GM18909 (cell line): ENCODE data around the gene SLC25A24.
"Not testable (repeated sequence)": the region's sequence is repeated elsewhere in the genome, so short reads cannot be mapped to it uniquely, and the experiment has no call there.

Experiments used
- ATAC-seq: cut with Tn5 transposase; IDR thresholded peaks from one replicate; pipeline ENCODE4 v1.9.1; 2021; ENCODE audit warnings: mild to moderate bottlenecking; ENCODE audit not compliant: unreplicated experiment, poor library complexity

Gene SLC25A24

GRCh38 chr1:108199781-108200686 lies at the start of gene SLC25A24:
SLC25A24 (minus strand) TSS chr1:108200343; CDS start chr1:108200138, 205 bp downstream.
- peak; percentile 90 for ATAC-seq

- ATAC-seq = not testable (repeated sequence)
These were observed 43.8 kb upstream of the SLC25A24 start, which contains the start of gene NBPF4 for GRCh38 chr1:108243976-108244375. NBPF4 (minus strand) TSS chr1:108244076; CDS start chr1:108243761, 315 bp downstream.

- not testable (repeated sequence) for ATAC-seq
These were observed 39.3 kb upstream of the SLC25A24 start for GRCh38 chr1:108239426-108239825.

GRCh38 chr1:108235308-108235707 lies 35.2 kb upstream of the SLC25A24 start:
- not testable (repeated sequence) for ATAC-seq

- ATAC-seq = not testable (repeated sequence)
These were observed 32.0 kb upstream of the SLC25A24 start for GRCh38 chr1:108232183-108232582.

GRCh38 chr1:108229976-108230375 lies 29.8 kb upstream of the SLC25A24 start:
- not testable (repeated sequence) for ATAC-seq

- ATAC-seq = not testable (repeated sequence)
These were observed 27.6 kb upstream of the SLC25A24 start for GRCh38 chr1:108227772-108228171.

- not testable (repeated sequence) for ATAC-seq
These were observed 26.7 kb upstream of the SLC25A24 start for GRCh38 chr1:108226855-108227254.

- ATAC-seq = not testable (repeated sequence)
These were observed 23.1 kb upstream of the SLC25A24 start for GRCh38 chr1:108223226-108223625.

- ATAC-seq = not testable (repeated sequence)
These were observed 17.5 kb upstream of the SLC25A24 start for GRCh38 chr1:108217515-108218174.

- ATAC-seq = not testable (repeated sequence)
These were observed 16.9 kb upstream of the SLC25A24 start for GRCh38 chr1:108217007-108217406.

GRCh38 chr1:108216028-108216890 lies 16.1 kb upstream of the SLC25A24 start:
- ATAC-seq = not testable (repeated sequence)

- peak; percentile 59 for ATAC-seq
These were observed 14.7 kb upstream of the SLC25A24 start for GRCh38 chr1:108214641-108215465.

GRCh38 chr1:108211014-108211413 lies 10.9 kb upstream of the SLC25A24 start:
- no peak for ATAC-seq

GRCh38 chr1:108209456-108210108 lies 9.4 kb upstream of the SLC25A24 start:
- no peak for ATAC-seq

- ATAC-seq = no peak
These were observed 8.7 kb upstream of the SLC25A24 start for GRCh38 chr1:108208724-108209446.

GRCh38 chr1:108203582-108203981 lies 3.4 kb upstream of the SLC25A24 start:
- not testable (repeated sequence) for ATAC-seq

- no peak for ATAC-seq
These were observed 1.5 kb upstream of the SLC25A24 start for GRCh38 chr1:108201687-108202086.
